ENCODE data around the gene ADGRG7. TPM values are rescaled to one million over a fixed set of nuclear protein-coding genes. Genes with fewer than 3 reads are reported as not detected.

ADGRG7 gene
- total RNA-seq, 1 experiment from 2014 or later = not detected

GRCh38 chr3:100605358-100605757, 4.0 kb upstream of the ADGRG7 start:
- POLR2A ChIA-PET (ENCODE audit: unreplicated experiment) = no interaction called here
- peaks cover 17% of the 10 kb centered on the region for H3K4me1 ChIP-seq (ENCODE audit: insufficient read depth, low read length)

GRCh38 chr3:100606894-100607512, 2.4 kb upstream of the ADGRG7 start:
- ChIA-PET CTCF (no interaction called here), POLR2A (ENCODE audit: unreplicated experiment) (no interaction called here)
- intact Hi-C loops (cut with micrococcal nuclease) = loop anchor here (10.0 kb wide), 1 partner anchor 288 kb away; no protein-coding TSS in a partner anchor
- Histone ChIP-seq H3K36me3 (ENCODE audit: low read depth, low read length) (no peaks in the 10 kb centered on the region), H3K9me3 (ENCODE audit: low read length) (no peaks in the 10 kb centered on the region), H3K4me2 (ENCODE audit: low read length) (no peak overlapping the region), H3K79me2 (ENCODE audit: low read length) (no peaks in the 10 kb centered on the region), H4K20me1 (ENCODE audit: low read length) (no peaks in the 10 kb centered on the region), H3K9me2 (replicated peaks; ENCODE audit: low read length) (no peaks in the 10 kb centered on the region), H3K27me3 (ENCODE audit: low read length) (no peaks in the 10 kb centered on the region), H3K4me1 (ENCODE audit: insufficient read depth, low read length) (peaks cover 16% of the 10 kb centered on the region), H3F3A (ENCODE audit: low read length, unreplicated experiment) (no peaks in the 10 kb centered on the region), H3K27ac (ENCODE audit: low read length) (no peak overlapping the region), H2AFZ (ENCODE audit: low read length) (no peak overlapping the region), H3K9ac (ENCODE audit: low read length) (no peak overlapping the region), H3K4me3 (ENCODE audit: low read length) (no peak overlapping the region)
- ATAC-seq = no peak
- DNase-seq = no peak
- TF ChIP-seq EZH2phosphoT487 (IDR thresholded peaks at IDR 0.05; ENCODE audit: borderline replicate concordance, low read length) (no peak), CTCF (conservative IDR thresholded peaks at IDR 0.05; ENCODE audit: low read depth, low read length) (peak; percentile 22; the same call in 1 of the 2 replicates)
- BruUV-seq (replicated peaks) = no TSS peak

More at GRCh38 chr3:100605358-100605757, 4.0 kb upstream of the ADGRG7 start:
- CTCF ChIA-PET = interaction anchor here (0.6 kb wide), 1 partner anchor 606 kb away, joined by 3 read pairs; no protein-coding TSS in a partner anchor
- no peaks in the 10 kb centered on the region for H3K27me3 ChIP-seq (ENCODE audit: low read length)
- no peaks in the 10 kb centered on the region for H3K9me3 ChIP-seq (ENCODE audit: low read length)
- ATAC-seq (no peak), DNase-seq (no peak)
- no peak overlapping the region for H2AFZ ChIP-seq (ENCODE audit: low read length)
- H3K79me2 ChIP-seq (ENCODE audit: low read length) = no peaks in the 10 kb centered on the region
- no TSS peak for BruUV-seq (replicated peaks)
- no peak overlapping the region for H3K27ac ChIP-seq (ENCODE audit: low read length)
- TF ChIP-seq EZH2phosphoT487 (IDR thresholded peaks at IDR 0.05; ENCODE audit: borderline replicate concordance, low read length) (no peak), CTCF (conservative IDR thresholded peaks at IDR 0.05; ENCODE audit: low read depth, low read length) (no peak), EZH2 (IDR thresholded peaks at IDR 0.05; ENCODE audit: low read length, unreplicated experiment) (no peak)
- H3K4me2 ChIP-seq (ENCODE audit: low read length) = no peak overlapping the region
- no peaks in the 10 kb centered on the region for H3F3A ChIP-seq (ENCODE audit: low read length, unreplicated experiment)
- no peak overlapping the region for H3K9ac ChIP-seq (ENCODE audit: low read length)
- intact Hi-C loops (cut with micrococcal nuclease) = loop anchor here (10.0 kb wide), 1 partner anchor 289 kb away; no protein-coding TSS in a partner anchor
- no peaks in the 10 kb centered on the region for H3K36me3 ChIP-seq (ENCODE audit: low read depth, low read length)
- H4K20me1 ChIP-seq (ENCODE audit: low read length) = no peaks in the 10 kb centered on the region
- no peaks in the 10 kb centered on the region for H3K9me2 ChIP-seq (replicated peaks; ENCODE audit: low read length)
- no peak overlapping the region for H3K4me3 ChIP-seq (ENCODE audit: low read length)

- H3K27me3 ChIP-seq (ENCODE audit: low read length) = no peaks in the 10 kb centered on the region
- H3K9ac ChIP-seq (ENCODE audit: low read length) = no peak overlapping the region
- no peak overlapping the region for H3K4me3 ChIP-seq (ENCODE audit: low read length)
- intact Hi-C loops (cut with micrococcal nuclease) = loop anchor here (10.0 kb wide), 1 partner anchor 285 kb away; no protein-coding TSS in a partner anchor
- POLR2A ChIA-PET (ENCODE audit: unreplicated experiment) = no interaction called here
- H3K4me1 ChIP-seq (ENCODE audit: insufficient read depth, low read length) = no peaks in the 10 kb centered on the region
- H3F3A ChIP-seq (ENCODE audit: low read length, unreplicated experiment) = no peaks in the 10 kb centered on the region
- ATAC-seq (no peak), DNase-seq (no peak)
- TF ChIP-seq CTCF (conservative IDR thresholded peaks at IDR 0.05; ENCODE audit: low read depth, low read length) (no peak), EZH2phosphoT487 (IDR thresholded peaks at IDR 0.05; ENCODE audit: borderline replicate concordance, low read length) (no peak), EZH2 (IDR thresholded peaks at IDR 0.05; ENCODE audit: low read length, unreplicated experiment) (no peak)
- no peaks in the 10 kb centered on the region for H3K9me2 ChIP-seq (replicated peaks; ENCODE audit: low read length)
- no peaks in the 10 kb centered on the region for H3K9me3 ChIP-seq (ENCODE audit: low read length)
- H3K27ac ChIP-seq (ENCODE audit: low read length) = no peak overlapping the region
- CTCF ChIA-PET = no interaction called here
- no peaks in the 10 kb centered on the region for H3K36me3 ChIP-seq (ENCODE audit: low read depth, low read length)
- BruUV-seq (replicated peaks) = no TSS peak
- no peak overlapping the region for H3K4me2 ChIP-seq (ENCODE audit: low read length)
- no peaks in the 10 kb centered on the region for H3K79me2 ChIP-seq (ENCODE audit: low read length)
- no peak overlapping the region for H2AFZ ChIP-seq (ENCODE audit: low read length)
- no peaks in the 10 kb centered on the region for H4K20me1 ChIP-seq (ENCODE audit: low read length)
Measured at GRCh38 chr3:100609963-100610362, 562 bp downstream of the ADGRG7 start.

Data from PC-3 (cell line).